CD14-positive monocyte (primary cell): ENCODE data around the gene KIF1A. TPM values are rescaled to one million over a fixed set of nuclear protein-coding genes. Genes with fewer than 3 reads are reported as not detected.

Source experiments
- DNase-seq, 3 donors: peaks; one replicate each; pipeline ENCODE4 v3.0.0-alpha.2; 2011 to 2022
- H2AFZ ChIP-seq: 2 replicates; pipeline ENCODE4 v1.6.0; 2012; ENCODE audit warnings: mild to moderate bottlenecking, low read depth, low read length, inconsistent platforms; ENCODE audit not compliant: insufficient read depth, poor library complexity, severe bottlenecking
- H3K27ac ChIP-seq, 2 donors: 1 replicate in 1 of 2; 2 replicates in 1 of 2; pipeline ENCODE4 v1.5.1; 2012 to 2013; ENCODE audit warnings: low read length in 2 of 2, control low read depth in 1 of 2, inconsistent platforms in 1 of 2, low read depth in 1 of 2, mild to moderate bottlenecking in 1 of 2
- H3K27me3 ChIP-seq, 2 donors: one replicate each; pipeline versions ENCODE4 v1.6.0 to v1.6.1; 2011 to 2013; ENCODE audit warnings: low read length in 2 of 2; ENCODE audit not compliant: control insufficient read depth in 2 of 2, insufficient read depth in 2 of 2
- H3K36me3 ChIP-seq, 2 donors: replicated peaks in 1 of 2; 1 replicate in 1 of 2; 2 replicates in 1 of 2; pipeline versions ENCODE4 v1.5.1 to v1.6.1; 2012 to 2013; ENCODE audit warnings: low read length in 2 of 2, control low read depth in 1 of 2, inconsistent platforms in 1 of 2, mild to moderate bottlenecking in 1 of 2; ENCODE audit not compliant: insufficient read depth in 2 of 2, control insufficient read depth in 1 of 2
- H3K4me1 ChIP-seq, 2 donors: 1 replicate in 1 of 2; 2 replicates in 1 of 2; pipeline versions ENCODE4 v1.5.1 to v1.6.1; 2012 to 2013; ENCODE audit warnings: low read length in 2 of 2, control low read depth in 1 of 2, inconsistent platforms in 1 of 2, mild to moderate bottlenecking in 1 of 2, moderate library complexity in 1 of 2; ENCODE audit not compliant: insufficient read depth in 2 of 2, control insufficient read depth in 1 of 2
- H3K4me2 ChIP-seq: replicated peaks from 2 replicates; pipeline ENCODE3; 2012; ENCODE audit warnings: low read length, moderate library complexity, mild to moderate bottlenecking; ENCODE audit not compliant: poor library complexity, severe bottlenecking; ENCODE audit errors: extremely low read depth
- H3K4me3 ChIP-seq, 3 experiments: fragments of 200-600 bp in 1 of 3; sonication (generic) in 1 of 3; replicated peaks in 1 of 3; 1 replicate in 2 of 3; 2 replicates in 1 of 3; pipeline ENCODE4 v1.5.1; 2011 to 2013; ENCODE audit warnings: low read length in 3 of 3, mild to moderate bottlenecking in 3 of 3, control low read depth in 2 of 3, low read depth in 2 of 3, inconsistent platforms in 1 of 3, moderate library complexity in 1 of 3
- H3K79me2 ChIP-seq: 2 replicates; pipeline ENCODE4 v1.6.0; 2012; ENCODE audit warnings: mild to moderate bottlenecking, control low read depth, inconsistent platforms, low read length, moderate library complexity; ENCODE audit not compliant: insufficient read depth
- H3K9ac ChIP-seq: 2 replicates; pipeline ENCODE4 v1.6.0; 2017; ENCODE audit warnings: low read length, mild to moderate bottlenecking; ENCODE audit not compliant: insufficient read depth, poor library complexity, severe bottlenecking
- H3K9me3 ChIP-seq, 2 donors: replicated peaks in 1 of 2; 1 replicate in 1 of 2; 2 replicates in 1 of 2; pipeline versions ENCODE4 v1.5.1 to v1.6.1; 2012 to 2013; ENCODE audit warnings: low read length in 2 of 2, control low read depth in 1 of 2; ENCODE audit not compliant: control insufficient read depth in 1 of 2, insufficient read depth in 1 of 2
- H4K20me1 ChIP-seq: 2 replicates; pipeline ENCODE4 v1.6.0; 2012; ENCODE audit warnings: mild to moderate bottlenecking, low read length, control low read depth, moderate library complexity; ENCODE audit not compliant: insufficient read depth
- H3K27ac Mint-ChIP-seq, 7 donors: one replicate each; pipeline ENCODE4 v1.8.0; 2020; ENCODE audit warnings: mild to moderate bottlenecking in 7 of 7, mixed read lengths in 7 of 7, moderate library complexity in 6 of 7, inconsistent platforms in 2 of 7
- H3K27me3 Mint-ChIP-seq, 3 donors: one replicate each; pipeline ENCODE4 v1.8.0; 2021 to 2022; ENCODE audit warnings: low read depth in 3 of 3, mild to moderate bottlenecking in 3 of 3, mixed read lengths in 3 of 3, moderate library complexity in 3 of 3, inconsistent platforms in 1 of 3
- H3K36me3 Mint-ChIP-seq, 2 donors: one replicate each; pipeline ENCODE4 v1.8.0; 2020; ENCODE audit warnings: mixed read lengths in 2 of 2, inconsistent platforms in 1 of 2, mild to moderate bottlenecking in 1 of 2
- H3K4me1 Mint-ChIP-seq: one replicate; pipeline ENCODE4 v1.8.0; 2020; ENCODE audit warnings: mild to moderate bottlenecking, mixed read lengths
- H3K4me3 Mint-ChIP-seq, 2 donors: one replicate each; pipeline ENCODE4 v1.8.0; 2020; ENCODE audit warnings: mild to moderate bottlenecking in 2 of 2, mixed read lengths in 2 of 2, moderate library complexity in 1 of 2
- H3K9me3 Mint-ChIP-seq, 7 donors: one replicate each; pipeline ENCODE4 v1.8.0; 2020 to 2022; ENCODE audit warnings: mixed read lengths in 7 of 7, mild to moderate bottlenecking in 6 of 7, moderate library complexity in 6 of 7, inconsistent platforms in 2 of 7
- CTCF ChIP-seq: fragments of 200-600 bp; IDR thresholded peaks from one replicate; pipeline ENCODE4 v1.8.0; 2022; ENCODE audit warnings: antibody characterized with exemption, mild to moderate bottlenecking
- WGBS: methylation state at CpG from one replicate; pipeline ENCODE4 v1.1.5; 2013; ENCODE audit warnings: missing lambda C conversion rate; ENCODE audit not compliant: insufficient coverage; 5-methylcytosine and 5-hydroxymethylcytosine counted together
- intact Hi-C, 2 donors: fragments of 100-400 bp; cut with micrococcal nuclease; formaldehyde crosslinking; loops; one replicate each; pipeline versions ENCODE4 v1.15.0 to v1.15.1; 2023
- polyA plus RNA-seq, 3 donors: library from polyadenylated mRNA; depleted of rRNA in 1 of 3; unstranded in 2 of 3; stranded (reverse) in 1 of 3; fragments of 300-500 nt in 2 of 3; fragments of >200 nt in 1 of 3; fragmentation: Illumina TruSeq in 2 of 3; gene quantifications; 1 replicate in 2 of 3; 2 replicates in 1 of 3; pipeline ENCODE4 v1.2.3, GENCODE V29; 2012 to 2021

Gene KIF1A
- polyA plus RNA-seq, 3 donors: not detected

GRCh38 chr2:240835528-240835927, 15.5 kb upstream of the KIF1A start:
- no peak overlapping the region for H3K4me2 ChIP-seq
- Mint-ChIP-seq H3K27me3 (peaks cover 19 to 34% (median 22%) of the 10 kb centered on the region in 3 donors), H3K4me3 (no peak overlapping the region), H3K27ac (no peak overlapping the region), H3K4me1 (peaks cover 6% of the 10 kb centered on the region), H3K9me3 (peaks cover 0 to 3% (median 2%) of the 10 kb centered on the region in 7 donors), H3K36me3 (no peaks in the 10 kb centered on the region)
- H3K9ac ChIP-seq: no peak overlapping the region
- H3K36me3 ChIP-seq: no peaks in the 10 kb centered on the region
- H2AFZ ChIP-seq: no peak overlapping the region
- TF ChIP-seq CTCF: no peak
- intact Hi-C loops: loop anchor here in 1 of 2 donors (10.0 kb wide), 1 partner anchor 321 kb away; no protein-coding TSS in a partner anchor
- peaks cover 8 to 15% of the 10 kb centered on the region in 2 donors for H3K27me3 ChIP-seq
- no peak for DNase-seq
- H4K20me1 ChIP-seq: no peaks in the 10 kb centered on the region
- no peaks in the 10 kb centered on the region for H3K79me2 ChIP-seq
- no peak overlapping the region for H3K27ac ChIP-seq
- WGBS: 84% methylated on average over 5 of the region's 9 CpGs
- H3K9me3 ChIP-seq: peaks cover 0 to 4% of the 10 kb centered on the region in 2 donors
- H3K4me3 ChIP-seq: no peak overlapping the region
- H3K4me1 ChIP-seq: peaks cover 7 to 14% of the 10 kb centered on the region in 2 donors

- H3K27me3 Mint-ChIP-seq: peaks cover 27 to 45% (median 32%) of the 10 kb centered on the region in 3 donors
- H3K4me3 ChIP-seq: no peak overlapping the region
- H3K36me3 ChIP-seq: no peaks in the 10 kb centered on the region
- peaks cover 10 to 25% of the 10 kb centered on the region in 2 donors for H3K27me3 ChIP-seq
- H3K27ac Mint-ChIP-seq: no peak overlapping the region
- H3K4me3 Mint-ChIP-seq: peak overlapping the region in 1 of 2 donors; percentile 32
- H3K9me3 ChIP-seq: peaks cover 0 to 4% of the 10 kb centered on the region in 2 donors
- peaks cover 0 to 3% (median 2%) of the 10 kb centered on the region in 7 donors for H3K9me3 Mint-ChIP-seq
- no peak overlapping the region for H2AFZ ChIP-seq
- no peaks in the 10 kb centered on the region for H3K79me2 ChIP-seq
- no peak overlapping the region for H3K4me2 ChIP-seq
- H3K36me3 Mint-ChIP-seq: no peaks in the 10 kb centered on the region
- H3K4me1 ChIP-seq: peaks cover 7 to 14% of the 10 kb centered on the region in 2 donors
- intact Hi-C loops: loop anchor here in 1 of 2 donors (10.0 kb wide), 1 partner anchor 320 kb away; no protein-coding TSS in a partner anchor
- DNase-seq: no peak
- no peak overlapping the region for H3K27ac ChIP-seq
- no peak for TF ChIP-seq CTCF
- 90% methylated on average over 5 of the region's 6 CpGs for WGBS
- no peaks in the 10 kb centered on the region for H4K20me1 ChIP-seq
- H3K9ac ChIP-seq: no peak overlapping the region
- peaks cover 6% of the 10 kb centered on the region for H3K4me1 Mint-ChIP-seq
Measured at GRCh38 chr2:240834377-240834975, 14.5 kb upstream of the KIF1A start.
